RWPE2 (cell line): Measurements from ENCODE around the gene ANKRD31.

Experiments
- ATAC-seq: fragments of 200-7000 bp; cut with Tn5 transposase; 3 replicates; pipeline ENCODE4 v1.9.1; 2021; ENCODE audit warnings: low read depth
- DNase-seq: peaks from one replicate; pipeline ENCODE4 v3.0.0-alpha.2; 2020; ENCODE audit warnings: low spot score
- H3K27ac ChIP-seq: fragments of 450-650 bp; 2 replicates; pipeline ENCODE4 v1.5.1; 2017; ENCODE audit warnings: mild to moderate bottlenecking; ENCODE audit not compliant: poor library complexity, severe bottlenecking
- H3K27me3 ChIP-seq: fragments of 250-450 bp; sonication (Bioruptor Pico); 2 replicates; pipeline ENCODE4 v1.5.1; 2021; ENCODE audit warnings: mild to moderate bottlenecking, moderate library complexity; ENCODE audit not compliant: insufficient read depth, poor library complexity, severe bottlenecking
- H3K36me3 ChIP-seq: fragments of 250-450 bp; sonication (Bioruptor Pico); 2 replicates; pipeline ENCODE4 v1.5.1; 2020; ENCODE audit warnings: low read depth, mild to moderate bottlenecking, moderate library complexity
- H3K4me1 ChIP-seq: fragments of 250-450 bp; sonication (Bioruptor Pico); 2 replicates; pipeline ENCODE4 v1.5.1; 2021; ENCODE audit warnings: mild to moderate bottlenecking, moderate library complexity; ENCODE audit not compliant: insufficient read depth, poor library complexity, severe bottlenecking
- H3K4me3 ChIP-seq: fragments of 250-450 bp; sonication (Bioruptor Pico); 2 replicates; pipeline ENCODE4 v1.5.1; 2021; ENCODE audit warnings: mild to moderate bottlenecking, moderate library complexity; ENCODE audit not compliant: severe bottlenecking
- H3K9me3 ChIP-seq: fragments of 250-450 bp; sonication (Bioruptor Pico); 2 replicates; pipeline ENCODE4 v1.5.1; 2021; ENCODE audit warnings: mild to moderate bottlenecking, moderate library complexity; ENCODE audit not compliant: severe bottlenecking
- TF ChIP-seq, protein P1 (sequence below): fragments of 450-650 bp; IDR thresholded peaks from one replicate; pipeline ENCODE4 v1.5.1; 2017; ENCODE audit warnings: mild to moderate bottlenecking, moderate library complexity; ENCODE audit not compliant: poor library complexity, severe bottlenecking

ANKRD31 gene

DNA sequence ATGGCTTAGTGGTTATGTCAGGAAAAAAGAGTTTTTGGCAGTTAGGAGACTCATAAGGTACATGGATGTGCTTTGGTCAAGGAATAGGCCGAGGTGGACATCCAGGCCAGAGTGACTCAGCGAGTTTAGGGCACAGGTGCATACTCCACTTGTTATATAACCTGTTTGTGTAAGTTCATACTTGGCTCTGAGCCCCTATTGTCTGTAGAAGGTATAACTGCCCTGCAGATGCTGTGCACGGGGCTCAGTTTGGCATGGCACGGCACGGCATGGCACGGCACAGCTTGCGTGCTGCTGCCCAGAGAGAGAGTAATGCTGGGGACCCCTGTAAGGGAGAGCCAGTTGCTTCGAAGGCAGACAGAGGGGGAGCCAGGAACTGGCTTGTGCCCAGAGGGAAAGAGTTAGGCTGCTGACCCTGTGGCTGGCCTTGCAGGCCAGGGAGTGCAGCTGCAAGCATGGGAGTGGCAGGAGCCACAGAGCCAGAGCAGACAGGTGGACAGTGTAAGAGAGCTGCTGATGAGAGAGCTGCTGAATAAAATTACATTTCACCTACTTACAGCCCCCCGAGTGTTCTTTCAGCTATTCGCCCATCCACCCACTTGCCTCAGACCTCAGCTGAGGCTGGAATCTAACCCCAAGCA lies 216.5 kb downstream of the ANKRD31 start:
- H3K4me3 ChIP-seq, result no peak overlapping the region
- H3K36me3 ChIP-seq, result no peaks in the 10 kb centered on the region
- no peaks in the 10 kb centered on the region for H3K9me3 ChIP-seq
- H3K27ac ChIP-seq, result no peak overlapping the region
- no peak for DNase-seq
- H3K4me1 ChIP-seq, result no peaks in the 10 kb centered on the region
- TF ChIP-seq, protein P1, sequence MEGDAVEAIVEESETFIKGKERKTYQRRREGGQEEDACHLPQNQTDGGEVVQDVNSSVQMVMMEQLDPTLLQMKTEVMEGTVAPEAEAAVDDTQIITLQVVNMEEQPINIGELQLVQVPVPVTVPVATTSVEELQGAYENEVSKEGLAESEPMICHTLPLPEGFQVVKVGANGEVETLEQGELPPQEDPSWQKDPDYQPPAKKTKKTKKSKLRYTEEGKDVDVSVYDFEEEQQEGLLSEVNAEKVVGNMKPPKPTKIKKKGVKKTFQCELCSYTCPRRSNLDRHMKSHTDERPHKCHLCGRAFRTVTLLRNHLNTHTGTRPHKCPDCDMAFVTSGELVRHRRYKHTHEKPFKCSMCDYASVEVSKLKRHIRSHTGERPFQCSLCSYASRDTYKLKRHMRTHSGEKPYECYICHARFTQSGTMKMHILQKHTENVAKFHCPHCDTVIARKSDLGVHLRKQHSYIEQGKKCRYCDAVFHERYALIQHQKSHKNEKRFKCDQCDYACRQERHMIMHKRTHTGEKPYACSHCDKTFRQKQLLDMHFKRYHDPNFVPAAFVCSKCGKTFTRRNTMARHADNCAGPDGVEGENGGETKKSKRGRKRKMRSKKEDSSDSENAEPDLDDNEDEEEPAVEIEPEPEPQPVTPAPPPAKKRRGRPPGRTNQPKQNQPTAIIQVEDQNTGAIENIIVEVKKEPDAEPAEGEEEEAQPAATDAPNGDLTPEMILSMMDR, result no peak
- no peaks in the 10 kb centered on the region for H3K27me3 ChIP-seq
- ATAC-seq, result no peak

DNA sequence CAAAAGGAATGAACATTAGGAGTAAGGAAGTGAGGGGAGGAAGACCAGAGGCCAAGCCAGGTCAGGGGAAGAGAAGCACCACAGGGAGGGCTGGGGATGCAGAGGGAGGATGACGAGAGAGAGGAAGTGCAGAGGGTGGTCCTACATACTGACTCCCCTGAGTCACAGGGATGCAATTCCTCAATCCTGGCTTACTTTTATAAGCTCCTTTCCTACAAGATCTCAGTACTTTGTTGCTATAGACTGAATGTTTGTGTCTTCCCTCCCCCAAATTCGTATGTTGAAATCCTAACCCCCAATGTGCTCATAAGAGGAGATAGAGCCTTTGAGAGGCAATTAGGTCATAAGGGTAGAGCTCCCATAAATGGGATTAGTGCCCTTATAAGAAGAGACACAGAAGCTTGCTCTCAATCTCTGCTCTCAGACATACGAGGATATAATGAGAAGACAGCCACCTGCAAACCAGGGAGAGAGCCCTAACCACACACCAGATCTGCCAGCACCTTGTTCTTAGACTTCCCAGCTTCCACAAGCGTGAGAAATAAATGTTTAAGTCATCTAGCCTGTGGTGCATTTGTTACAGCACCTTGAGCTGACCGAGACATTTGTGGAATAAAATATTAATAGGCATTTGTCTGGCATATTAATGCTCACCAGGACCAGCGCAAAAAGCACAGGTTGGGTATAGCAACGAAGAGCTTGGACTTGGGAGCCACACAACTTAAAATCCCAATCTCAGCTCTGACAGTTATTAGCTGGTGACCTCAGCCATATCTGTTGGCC lies 217.7 kb downstream of the ANKRD31 start:
- Histone ChIP-seq H3K27me3 (no peaks in the 10 kb centered on the region), H3K36me3 (no peaks in the 10 kb centered on the region), H3K4me3 (no peak overlapping the region), H3K9me3 (no peaks in the 10 kb centered on the region), H3K4me1 (no peaks in the 10 kb centered on the region), H3K27ac (no peak overlapping the region)
- DNase-seq, result no peak
- ATAC-seq, result no peak
- TF ChIP-seq, protein P1, result no peak
